Hepatocyte (in vitro differentiated cells): Measurements from ENCODE around the gene LAMA3. TPM values are rescaled to one million over a fixed set of nuclear protein-coding genes. Genes with fewer than 3 reads are reported as not detected.

Experiments
- DNase-seq: peaks from one replicate; pipeline ENCODE4 v3.0.0-alpha.2; 2016; ENCODE audit warnings: low spot score
- H2AFZ ChIP-seq: fragments of 200-600 bp; sonication (generic); 2 replicates; pipeline ENCODE4 v1.6.0; 2016; ENCODE audit warnings: antibody characterized with exemption, mild to moderate bottlenecking
- H3K27ac ChIP-seq: fragments of 200-600 bp; sonication (generic); 2 replicates; pipeline ENCODE4 v1.5.1; 2016; ENCODE audit warnings: mild to moderate bottlenecking
- H3K27me3 ChIP-seq: fragments of 200-600 bp; sonication (generic); 2 replicates; pipeline ENCODE4 v1.6.1; 2016
- H3K36me3 ChIP-seq: fragments of 200-600 bp; sonication (generic); replicated peaks from 2 replicates; pipeline ENCODE4 v1.5.1; 2016; ENCODE audit warnings: low read depth; ENCODE audit not compliant: insufficient read depth
- H3K4me1 ChIP-seq: fragments of 200-600 bp; sonication (generic); 2 replicates; pipeline ENCODE4 v1.5.1; 2016; ENCODE audit warnings: mild to moderate bottlenecking, moderate library complexity; ENCODE audit not compliant: insufficient read depth
- H3K4me2 ChIP-seq: fragments of 200-600 bp; sonication (generic); 2 replicates; pipeline ENCODE4 v1.6.0; 2016
- H3K4me3 ChIP-seq: fragments of 200-600 bp; sonication (generic); 2 replicates; pipeline ENCODE4 v1.5.1; 2016; ENCODE audit warnings: mild to moderate bottlenecking
- H3K79me2 ChIP-seq: fragments of 200-600 bp; sonication (generic); 2 replicates; pipeline ENCODE4 v1.6.0; 2017; ENCODE audit warnings: mild to moderate bottlenecking
- H3K9me2 ChIP-seq: fragments of 200-600 bp; sonication (generic); replicated peaks from 2 replicates; pipeline ENCODE4 v1.6.0; 2017; ENCODE audit warnings: mild to moderate bottlenecking; ENCODE audit not compliant: insufficient read depth
- H3K9me3 ChIP-seq: fragments of 200-600 bp; sonication (generic); 2 replicates; pipeline ENCODE4 v1.5.1; 2016; ENCODE audit warnings: low read depth, mild to moderate bottlenecking
- H4K20me1 ChIP-seq: fragments of 200-600 bp; sonication (generic); 2 replicates; pipeline ENCODE4 v1.6.0; 2016; ENCODE audit warnings: mild to moderate bottlenecking; ENCODE audit not compliant: insufficient read depth, poor library complexity, severe bottlenecking
- CTCF ChIP-seq: fragments of 200-600 bp; sonication (generic); IDR thresholded peaks from 2 replicates; pipeline ENCODE4 v1.5.1; 2016; ENCODE audit warnings: antibody characterized with exemption, mild to moderate bottlenecking; ENCODE audit not compliant: poor library complexity
- EZH2 ChIP-seq: fragments of 200-600 bp; sonication (generic); IDR thresholded peaks from 2 replicates; pipeline ENCODE4 v1.6.1; 2016; ENCODE audit warnings: antibody characterized with exemption, mild to moderate bottlenecking, borderline replicate concordance
- EZH2phosphoT487 ChIP-seq: fragments of 200-600 bp; sonication (generic); IDR thresholded peaks from one replicate; pipeline ENCODE4 v1.6.1; 2018; ENCODE audit warnings: antibody characterized with exemption, mild to moderate bottlenecking, low read depth, moderate library complexity; ENCODE audit not compliant: unreplicated experiment, severe bottlenecking
- WGBS: methylation state at CpG from one replicate; pipeline ENCODE4 v1.1.6; 2016; ENCODE audit warnings: low lambda C conversion rate; ENCODE audit errors: missing lambda C conversion rate; 5-methylcytosine and 5-hydroxymethylcytosine counted together
- polyA plus RNA-seq: library from polyadenylated mRNA; unstranded; fragments of >200 nt; fragmentation: Nextera tagmentation; extraction: Ambion mirVana; gene quantifications from 2 replicates; pipeline ENCODE4 v1.2.1, GENCODE V29; 2016
- total RNA-seq: library from RNA; depleted of rRNA; stranded (reverse); fragments of >200 nt; gene quantifications from 2 replicates; pipeline ENCODE4 v1.2.3, GENCODE V29; 2014

The LAMA3 gene
- total and polyA plus RNA-seq, 2 experiments from 2014 or later: 29.9 to 52.1 TPM

GRCh38 chr18:23733895-23734294 lies 44.6 kb downstream of the LAMA3 start:
- no peaks in the 10 kb centered on the region for H3K27me3 ChIP-seq
- no peak for DNase-seq
- 95% methylated on average over 7 of the region's 7 CpGs for WGBS
- no peaks in the 10 kb centered on the region for H3K36me3 ChIP-seq
- H3K4me1 ChIP-seq: peaks cover 24% of the 10 kb centered on the region
- no peaks in the 10 kb centered on the region for H3K9me3 ChIP-seq
- no peak overlapping the region for H3K4me2 ChIP-seq
- TF ChIP-seq EZH2 (no peak), CTCF (no peak), EZH2phosphoT487 (no peak)
- no peak overlapping the region for H3K4me3 ChIP-seq
- no peak overlapping the region for H3K27ac ChIP-seq
- H4K20me1 ChIP-seq: no peaks in the 10 kb centered on the region
- H3K79me2 ChIP-seq: no peaks in the 10 kb centered on the region
- H3K9me2 ChIP-seq: no peaks in the 10 kb centered on the region
- no peak overlapping the region for H2AFZ ChIP-seq

- Histone ChIP-seq H3K36me3 (no peaks in the 10 kb centered on the region), H4K20me1 (no peaks in the 10 kb centered on the region), H3K4me1 (peaks cover 24% of the 10 kb centered on the region), H3K4me2 (no peak overlapping the region), H3K27me3 (no peaks in the 10 kb centered on the region), H3K9me2 (no peaks in the 10 kb centered on the region), H3K27ac (no peak overlapping the region), H3K4me3 (no peak overlapping the region), H3K79me2 (no peaks in the 10 kb centered on the region), H2AFZ (no peak overlapping the region), H3K9me3 (no peaks in the 10 kb centered on the region)
- TF ChIP-seq EZH2 (no peak), CTCF (no peak), EZH2phosphoT487 (no peak)
- no peak for DNase-seq
- 74% methylated on average over 6 of the region's 6 CpGs for WGBS
These were observed 45.8 kb downstream of the LAMA3 start for GRCh38 chr18:23735021-23735464.

GRCh38 chr18:23737578-23737977 lies 48.3 kb downstream of the LAMA3 start:
- Histone ChIP-seq H3K4me1 (peaks cover 1% of the 10 kb centered on the region), H3K9me2 (no peaks in the 10 kb centered on the region), H3K27me3 (no peaks in the 10 kb centered on the region), H3K4me2 (no peak overlapping the region), H3K27ac (no peak overlapping the region), H3K79me2 (no peaks in the 10 kb centered on the region), H3K4me3 (no peak overlapping the region), H3K36me3 (no peaks in the 10 kb centered on the region), H3K9me3 (no peaks in the 10 kb centered on the region), H4K20me1 (no peaks in the 10 kb centered on the region), H2AFZ (no peak overlapping the region)
- DNase-seq: no peak
- no peak for TF ChIP-seq EZH2
- TF ChIP-seq EZH2phosphoT487: no peak
- TF ChIP-seq CTCF: no peak
- WGBS: 83% methylated on average over 9 of the region's 9 CpGs

- Histone ChIP-seq H4K20me1 (no peaks in the 10 kb centered on the region), H3K4me2 (no peak overlapping the region), H3K9me3 (no peaks in the 10 kb centered on the region), H2AFZ (no peak overlapping the region), H3K4me3 (no peak overlapping the region), H3K27ac (no peak overlapping the region), H3K9me2 (no peaks in the 10 kb centered on the region), H3K79me2 (no peaks in the 10 kb centered on the region), H3K36me3 (no peaks in the 10 kb centered on the region), H3K27me3 (no peaks in the 10 kb centered on the region), H3K4me1 (no peaks in the 10 kb centered on the region)
- DNase-seq: no peak
- no peak for TF ChIP-seq EZH2phosphoT487
- no peak for TF ChIP-seq CTCF
- no peak for TF ChIP-seq EZH2
- WGBS: 85% methylated on average over 5 of the region's 5 CpGs
These were observed 48.9 kb downstream of the LAMA3 start for GRCh38 chr18:23738151-23738550.
